Fibroblast of skin of scalp (primary cell): Measurements from ENCODE around the gene PDE3B.
"Not testable (repeated sequence)": the region's sequence is repeated elsewhere in the genome, so short reads cannot be mapped to it uniquely, and the experiment has no call there.

ENCODE experiments used
- DNase-seq: peaks from one replicate; pipeline ENCODE4 v3.0.0-alpha.2; 2013

Gene PDE3B

GRCh38 chr11:14819596-14819995 lies 176.0 kb downstream of the PDE3B start:
- no peak for DNase-seq

GRCh38 chr11:14821031-14821430 lies 177.4 kb downstream of the PDE3B start:
- DNase-seq: no peak

GRCh38 chr11:14826600-14826999 lies 183.0 kb downstream of the PDE3B start:
- no peak for DNase-seq

DNA sequence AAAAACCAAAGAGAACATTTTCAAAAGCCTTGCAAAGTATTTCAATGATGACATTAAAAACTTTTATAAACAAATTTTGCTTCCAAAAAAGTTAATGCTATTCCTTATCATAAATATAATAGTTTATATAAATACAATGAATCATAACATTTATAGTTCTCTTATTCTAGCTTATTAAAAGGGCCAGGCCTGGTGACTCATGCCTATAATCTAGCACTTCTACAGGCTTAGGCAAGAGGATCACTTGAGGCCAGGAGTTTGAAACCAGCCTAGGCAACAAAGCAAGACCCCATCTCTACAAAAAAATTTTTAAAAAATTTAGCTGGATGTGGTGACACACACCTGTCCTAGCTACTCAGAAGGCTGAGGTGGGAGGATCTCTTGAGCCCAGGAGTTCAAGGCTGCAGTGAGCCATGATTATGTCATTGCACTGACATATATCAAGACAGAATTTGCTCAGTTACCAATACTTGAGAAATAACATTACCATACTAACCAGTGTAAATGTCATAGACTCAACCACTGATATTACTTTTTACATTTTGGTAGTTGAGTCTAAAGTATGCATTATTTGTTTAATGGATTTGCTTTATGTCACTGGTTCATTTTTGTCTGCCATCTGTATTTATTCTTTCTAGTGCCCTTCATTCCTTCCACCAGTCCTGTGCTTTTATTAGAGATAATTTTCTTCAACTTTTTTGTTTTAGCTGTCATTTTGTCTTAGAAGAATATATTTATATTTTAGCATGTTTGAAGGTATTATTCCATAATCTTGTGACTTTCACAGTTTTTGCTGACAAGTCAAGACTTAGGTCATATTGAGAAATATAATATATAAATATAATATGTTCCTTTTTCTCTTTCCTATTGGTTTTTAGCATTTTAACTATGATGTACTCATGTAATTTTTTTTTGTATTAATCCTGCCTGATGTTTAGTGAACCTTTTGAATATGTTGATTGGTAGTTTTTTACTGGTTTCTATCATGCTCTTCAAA lies 192.2 kb downstream of the PDE3B start:
- no peak for DNase-seq

GRCh38 chr11:14842002-14842401 lies 198.4 kb downstream of the PDE3B start:
- no peak for DNase-seq

- DNase-seq: no peak
Measured at GRCh38 chr11:14852571-14853177, 209.1 kb downstream of the PDE3B start.

GRCh38 chr11:14854057-14854456 lies 210.5 kb downstream of the PDE3B start:
- no peak for DNase-seq

DNA sequence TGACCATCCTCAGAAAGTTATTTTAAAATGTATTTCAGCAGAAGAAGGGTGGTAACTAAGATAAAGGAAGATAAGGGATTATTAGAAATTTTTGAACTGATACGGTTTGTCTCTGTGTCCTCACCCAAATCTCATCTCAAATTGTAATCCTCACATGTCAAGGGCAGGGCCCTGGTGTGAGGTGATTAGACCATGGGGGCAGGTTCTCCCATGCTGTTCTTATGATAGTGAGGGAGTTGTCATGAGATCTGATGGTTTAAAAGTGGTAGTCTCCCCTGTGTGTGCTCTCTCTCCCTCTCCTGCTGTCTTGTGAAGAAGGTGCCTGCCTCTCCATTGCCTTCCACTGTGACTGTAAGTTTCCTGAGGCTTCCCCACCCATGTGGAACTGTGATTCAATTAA lies 212.3 kb downstream of the PDE3B start:
- DNase-seq: no peak

DNA sequence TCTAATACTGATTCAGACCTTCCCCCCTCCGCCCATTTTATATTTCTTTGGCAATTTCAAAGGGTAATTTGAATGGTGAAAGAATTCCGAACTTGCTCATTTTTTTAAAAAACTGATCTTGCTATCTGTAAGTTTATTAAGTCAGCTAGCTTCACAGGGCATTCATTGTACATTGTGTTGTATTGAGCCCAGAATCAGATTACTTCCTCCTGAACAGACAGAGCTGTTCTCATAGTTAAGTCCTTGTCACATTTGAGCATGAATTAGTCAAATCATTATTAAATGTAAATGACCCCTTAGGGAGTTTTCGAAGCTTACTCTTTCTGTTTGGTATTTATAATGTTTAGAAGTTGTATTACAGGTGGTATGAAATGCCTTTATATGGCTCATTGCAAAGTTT lies 214.0 kb downstream of the PDE3B start:
- no peak for DNase-seq

DNA sequence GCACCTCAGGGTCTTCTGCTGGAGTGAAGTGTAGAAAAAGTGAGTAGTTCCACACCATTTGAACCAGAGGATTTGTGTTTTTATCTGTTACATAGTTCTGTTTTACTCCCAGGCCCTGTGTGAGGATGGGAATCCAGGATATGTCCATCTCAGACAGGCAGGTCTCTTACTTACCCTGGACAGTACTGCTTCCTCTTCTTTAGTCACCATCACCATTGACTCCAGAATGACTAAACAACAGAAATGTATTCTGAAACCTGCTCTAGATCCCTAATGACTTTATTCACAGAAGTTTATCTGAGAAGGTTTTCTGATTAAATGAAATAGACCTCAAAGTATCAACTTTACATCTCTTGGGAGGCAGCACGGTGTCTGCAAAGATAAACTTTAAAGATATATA lies 214.8 kb downstream of the PDE3B start:
- no peak for DNase-seq

DNA sequence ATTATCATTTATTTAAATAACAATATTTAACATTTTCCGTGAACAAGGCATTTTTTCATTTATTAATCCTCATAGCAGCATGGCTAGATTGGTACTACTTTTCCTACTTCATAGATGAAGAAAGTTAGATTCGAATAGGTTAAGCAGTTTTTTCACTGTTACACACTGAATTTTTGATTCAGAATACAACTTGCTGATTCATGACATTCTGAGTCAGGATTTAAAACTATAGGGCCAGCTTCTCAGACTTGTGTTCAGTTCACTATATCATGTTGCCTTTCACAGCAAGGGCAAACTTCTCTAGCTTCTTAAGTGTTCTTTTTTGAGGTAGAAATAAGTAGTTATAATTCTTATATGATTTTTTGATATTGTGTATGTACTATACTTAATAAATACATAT lies 216.9 kb downstream of the PDE3B start:
- no peak for DNase-seq

- DNase-seq: no peak
Measured at GRCh38 chr11:14861680-14862079, 218.1 kb downstream of the PDE3B start.

DNA sequence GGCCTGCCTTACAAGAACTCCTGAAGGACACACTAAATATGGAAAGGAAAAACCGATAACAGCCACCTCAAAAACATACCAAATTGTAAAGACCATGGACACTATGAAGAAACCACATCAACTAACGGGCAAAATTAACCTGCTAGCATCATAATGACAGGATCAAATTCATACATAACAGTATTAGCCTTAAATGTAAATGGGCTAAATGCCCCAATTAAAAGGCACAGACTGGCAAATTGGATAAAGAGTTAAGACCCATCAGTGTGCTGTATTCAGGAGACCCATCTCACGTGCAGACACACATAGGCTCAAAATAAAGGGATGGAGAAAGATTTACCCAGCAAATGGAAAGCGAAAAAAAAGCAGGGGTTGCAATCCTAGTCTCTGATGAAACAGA lies 220.2 kb downstream of the PDE3B start:
- not testable (repeated sequence) for DNase-seq

DNA sequence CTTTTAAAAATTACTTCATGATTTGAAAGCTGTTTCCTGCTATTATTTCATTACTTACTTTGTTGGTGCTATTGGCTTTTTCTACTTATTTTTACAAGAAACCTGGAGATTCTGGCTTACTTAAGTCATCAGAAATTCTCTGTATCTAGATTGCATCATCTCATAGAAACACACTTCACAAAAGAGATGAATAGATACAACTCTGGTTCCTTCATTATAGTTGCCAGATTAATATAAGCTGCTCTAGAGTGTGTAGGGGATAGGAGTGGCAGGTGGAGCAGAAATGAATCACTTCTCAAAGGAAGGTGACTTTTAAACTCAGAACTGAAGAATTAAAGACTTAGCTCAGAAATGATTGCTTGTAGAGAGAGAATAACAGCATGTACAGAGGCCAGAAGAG lies 228.4 kb downstream of the PDE3B start:
- DNase-seq: no peak

GRCh38 chr11:14873632-14874031 lies 230.0 kb downstream of the PDE3B start:
- no peak for DNase-seq

DNA sequence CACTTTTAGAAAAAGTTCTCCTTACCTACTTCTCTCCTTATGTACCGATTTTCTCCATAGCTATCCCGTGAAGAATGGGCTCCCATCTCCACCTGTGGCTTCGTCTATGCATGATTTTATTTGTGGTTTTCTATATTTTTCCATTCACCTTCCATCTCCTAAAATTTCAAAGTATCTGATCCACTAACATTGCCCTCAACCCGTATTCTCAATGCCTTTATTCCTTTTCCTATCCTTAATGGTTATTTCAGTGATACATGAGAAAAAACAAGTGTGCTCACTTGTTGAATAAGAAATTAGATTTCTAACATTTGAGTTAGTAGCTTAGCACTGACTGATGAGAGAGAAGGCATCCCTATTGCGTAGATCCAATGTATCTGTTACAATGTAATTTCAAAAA lies 231.6 kb downstream of the PDE3B start:
- DNase-seq: no peak

DNA sequence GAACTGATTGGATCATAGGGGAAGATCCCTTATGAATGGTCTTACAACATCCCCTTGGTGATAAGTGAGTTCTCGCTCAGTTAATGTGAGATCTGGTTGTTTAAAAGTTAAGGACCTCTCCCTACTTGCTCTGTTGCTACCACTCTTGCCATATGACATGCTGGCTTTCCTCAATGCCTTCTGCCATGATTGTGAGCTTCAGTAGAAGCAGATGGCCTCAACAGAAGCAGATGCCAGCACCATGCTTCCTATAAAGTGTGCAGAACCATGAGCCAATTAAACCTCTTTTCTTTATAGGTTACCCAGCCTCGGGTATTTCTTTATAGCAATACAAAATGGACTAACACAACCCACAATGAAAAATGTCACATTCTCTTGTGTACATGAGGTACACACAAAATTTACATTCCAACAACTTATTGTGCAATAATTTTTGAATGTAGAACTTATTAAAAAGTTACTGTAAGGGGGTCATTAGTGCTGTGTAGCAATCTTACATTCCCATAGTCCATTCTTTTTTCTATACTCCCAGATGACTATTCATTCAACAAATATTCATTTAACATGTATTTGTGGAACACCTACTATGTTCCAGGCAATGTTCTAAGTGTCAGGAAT lies 238.1 kb downstream of the PDE3B start:
- DNase-seq: no peak

GRCh38 chr11:14882196-14882595 lies 238.6 kb downstream of the PDE3B start:
- no peak for DNase-seq

- DNase-seq: not testable (repeated sequence)
Measured at GRCh38 chr11:14883683-14884082, 240.1 kb downstream of the PDE3B start.

- no peak for DNase-seq
Measured at GRCh38 chr11:14884667-14885273, 241.2 kb downstream of the PDE3B start.

DNA sequence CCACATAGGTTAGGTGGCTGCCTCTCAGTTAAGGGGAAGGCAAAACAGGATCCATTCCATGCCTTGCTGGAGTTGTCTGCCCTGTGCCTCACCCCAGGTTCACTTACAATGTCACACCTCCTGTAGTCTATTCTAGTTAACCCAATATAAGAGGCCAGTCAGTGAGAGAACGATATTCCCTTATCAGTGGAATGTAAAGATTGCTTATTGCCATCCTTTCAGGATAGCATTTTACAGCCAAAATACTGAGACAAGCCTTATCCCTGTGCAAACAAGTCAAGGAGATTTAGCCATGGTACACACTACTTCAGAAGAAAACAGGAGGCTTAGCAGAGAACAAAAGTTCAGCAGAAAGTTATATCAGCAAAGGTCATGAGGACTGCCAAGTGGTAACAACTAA lies 242.9 kb downstream of the PDE3B start:
- DNase-seq: no peak

DNA sequence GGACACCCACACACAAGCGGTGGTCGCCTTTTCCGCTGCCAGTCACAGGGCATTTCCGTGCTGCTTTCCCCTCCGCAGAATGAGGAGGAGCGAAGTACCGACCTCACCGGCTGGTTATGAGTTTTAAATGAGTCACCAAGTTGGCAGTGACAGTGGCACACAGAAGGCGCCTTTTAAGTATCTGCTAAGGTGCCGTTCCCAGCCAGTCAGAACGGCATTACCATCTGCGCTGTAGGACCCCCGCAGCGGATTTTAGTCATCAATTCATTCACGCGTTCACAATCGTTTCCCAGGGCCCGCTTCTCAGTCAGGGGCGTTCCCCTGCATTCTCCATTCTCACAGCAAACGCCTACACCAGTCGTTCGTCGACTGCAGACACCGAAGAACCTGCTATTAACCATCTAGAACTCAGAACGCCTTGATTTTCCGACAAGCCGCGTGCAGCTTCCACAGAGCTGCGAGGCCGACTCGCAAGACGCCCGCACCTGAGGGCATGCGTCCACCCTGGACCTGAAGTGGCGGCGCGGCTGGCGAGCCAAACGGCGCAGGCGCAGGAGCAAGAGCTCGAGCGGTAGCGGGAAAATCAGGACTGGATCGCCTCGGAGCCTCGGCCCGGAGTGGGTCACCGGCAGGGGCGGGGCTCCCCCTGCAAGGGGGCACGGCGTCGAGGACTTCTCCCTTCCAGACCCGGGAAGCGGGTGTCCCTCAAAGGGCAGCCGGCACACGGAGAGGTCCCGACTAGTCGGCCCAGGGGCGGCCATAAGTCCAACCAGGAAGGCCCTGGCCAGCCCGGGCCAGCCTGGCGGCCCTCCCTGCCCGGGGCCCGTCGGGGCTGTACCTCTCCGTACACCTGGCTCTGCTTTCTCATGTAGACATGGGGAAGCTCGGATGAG lies 247.8 kb downstream of the PDE3B start:
- peak; percentile 87 for DNase-seq
